Measurements from ENCODE around the gene PAK1. TPM values are rescaled to one million over a fixed set of nuclear protein-coding genes. Genes with fewer than 3 reads are reported as not detected.

PAK1 gene
- total RNA-seq (2011; cell fraction: chromatin; rRNA removed; ENCODE audit: low replicate concordance), result 2.6 and 7.2 TPM in 2 replicates
- 1.6 and 2.2 TPM in 2 replicates for total RNA-seq (2011; cell fraction: nucleolus; rRNA removed)
- total RNA-seq (2011; cell fraction: nucleoplasm; rRNA removed), result 2.2 and 5.6 TPM in 2 replicates
- total RNA-seq (2014; rRNA removed) (2.0 and 2.9 TPM in 2 replicates), total RNA-seq (2014; rRNA removed; fragmentation: Illumina TruSeq; extraction: Trizol) (1.1 and 1.9 TPM in 2 replicates), total RNA-seq (2015; rRNA removed; fragmentation: Illumina TruSeq; extraction: Trizol) (2.1 and 2.4 TPM in 2 replicates), total RNA-seq (2021) (1.9 TPM in 2 replicates), polyA plus RNA-seq (2011; rRNA removed) (10.3 and 11.7 TPM in 2 replicates), polyA plus RNA-seq (2014; fragmentation: Illumina TruSeq; extraction: Trizol) (1.7 TPM in 2 replicates), polyA plus RNA-seq (2014; fragmentation: Nextera tagmentation; extraction: Ambion mirVana) (under 1 TPM; 0.52 to 0.80 TPM), polyA plus RNA-seq (2014; rRNA removed) (1.9 and 2.2 TPM in 2 replicates), polyA minus RNA-seq (2011; rRNA and poly(A)+ RNA removed) (18.2 and 19.3 TPM in 2 replicates), Bru-seq, nascent RNA (percentile 29 among the genes with signal in this experiment), BruChase-seq, experiment 1, labeled RNA remaining after a 2-hour chase (percentile 32 among the genes with signal in this experiment), BruChase-seq, experiment 2, labeled RNA remaining after a 6-hour chase (percentile 39 among the genes with signal in this experiment)
- polyA plus RNA-seq (2011; cell fraction: cytosol; rRNA removed), result 5.2 and 9.3 TPM in 2 replicates
- 11.0 and 13.4 TPM in 2 replicates for polyA plus RNA-seq (2011; cell fraction: nucleus; rRNA removed)
- 2.2 and 2.4 TPM in 2 replicates for polyA plus RNA-seq (2012)
- 7.9 and 9.7 TPM in 2 replicates for polyA minus RNA-seq (2011; cell fraction: cytosol; rRNA and poly(A)+ RNA removed)
- polyA minus RNA-seq (2011; cell fraction: nucleus; rRNA and poly(A)+ RNA removed), result 3.6 and 13.0 TPM in 2 replicates
- long read RNA-seq, experiment 1, partial matches to known transcripts, result 2 of 6 reads
- long read RNA-seq, experiment 1, other reads (novel, unspliced or antisense), result 3 of 6 reads
- long read RNA-seq, experiment 2, result 0 reads
- long read RNA-seq, experiment 3, partial matches to known transcripts, result 1 of 1 reads
- long read RNA-seq, experiment 3, other reads (novel, unspliced or antisense), result 0 of 1 reads

GRCh38 chr11:77473801-77474683 is at the start of gene PAK1:
TSS of gene PAK1 (minus strand) at chr11:77474094. CDS start at chr11:77392520, 81,574 bp downstream.
- Histone ChIP-seq H3K4me3 (peak within 1 kb of the TSS; percentile 49), H3K27ac (ENCODE audit: extremely low read depth, low read depth, low read length) (peak within 1 kb of the TSS; percentile 34; the same call in 1 of the 3 replicates), H2AFZ (ENCODE audit: low read depth, low read length) (peak within 1 kb of the TSS; percentile 100), H3K9me1 (ENCODE audit: control insufficient read depth, insufficient read depth, low read length) (no peaks in the 10 kb centered on the region), H3K9ac (ENCODE audit: insufficient read depth in 1 of 2, low read depth in 2 of 2, low read length in 2 of 2) (peak within 1 kb of the TSS; percentile 14 to 90; a peak in 3 of 4 replicates), H3K36me3 (ENCODE audit: control insufficient read depth, insufficient read depth, low read length) (no peaks in the 10 kb centered on the region), H3K4me1 (replicated peaks in 1 of 2; ENCODE audit: control insufficient read depth in 2 of 2, insufficient read depth in 2 of 2, low read length in 2 of 2) (peaks cover 0 to 14% of the 10 kb centered on the region in 2 experiments; a peak in 1 of 5 replicates), H3K9me3 (replicated peaks; ENCODE audit: control insufficient read depth, insufficient read depth, low read depth, low read length) (no peaks in the 10 kb centered on the region), H3K4me2 (ENCODE audit: insufficient read depth, low read length) (peak within 1 kb of the TSS; percentile 85), H4K20me1 (replicated peaks; ENCODE audit: control insufficient read depth, insufficient read depth, low read length) (no peaks in the 10 kb centered on the region), H3K27me3 (ENCODE audit: control insufficient read depth in 2 of 2, insufficient read depth in 2 of 2, low read length in 2 of 2) (peaks cover 1 to 6% of the 10 kb centered on the region in 2 experiments; a peak in 3 of 5 replicates), H3K79me2 (ENCODE audit: control insufficient read depth, insufficient read depth, low read length) (no peaks in the 10 kb centered on the region)
- FAIRE-seq (peak; percentile 69), ATAC-seq (peak; percentile 99), DNase-seq (ENCODE audit: extremely low read depth in 1 of 4, low spot score in 3 of 4) (peak; percentile 90 to 94 (median 92))
- POLR2A ChIA-PET, result interaction anchor here (0.7 to 2.1 kb wide), 4 partner anchors 12 to 335 kb away, joined by 3 to 5 read pairs (median 4); no protein-coding TSS in a partner anchor
- in situ Hi-C loops (cut with MboI), result no loop called here
- WGBS (ENCODE audit: insufficient coverage, low coverage, missing lambda C conversion rate), result 5% methylated on average over 26 of the region's 72 CpGs
- CTCF ChIA-PET (ENCODE audit: low intra/inter-chr PET ratio), result no interaction called here
- intact Hi-C loops (cut with micrococcal nuclease), result loop anchor here (5.0 kb wide), 1 partner anchor 73 kb away; no protein-coding TSS in a partner anchor
- no TSS peak for BruUV-seq (replicated peaks)
- TF ChIP-seq CEBPB (tag; IDR thresholded peaks at IDR 0.05), result peak; percentile 83
- no peak for TF ChIP-seq ZNF23 (CRISPR knock-in tag; IDR thresholded peaks at IDR 0.05)
- no peak for TF ChIP-seq HMG20A (CRISPR knock-in tag; conservative IDR thresholded peaks at IDR 0.05)
- TF ChIP-seq SMAD4 (CRISPR knock-in tag; conservative IDR thresholded peaks at IDR 0.05), result peak; percentile 87
- no peak for TF ChIP-seq ZNF121 (CRISPR knock-in tag; conservative IDR thresholded peaks at IDR 0.05)
- no peak for TF ChIP-seq PKNOX1 (IDR thresholded peaks at IDR 0.05)
- no peak for TF ChIP-seq WHSC1 (IDR thresholded peaks at IDR 0.05; ENCODE audit: low read length)
- no peak for TF ChIP-seq HMGXB4 (CRISPR knock-in tag; IDR thresholded peaks at IDR 0.05)
- TF ChIP-seq ZBTB12 (CRISPR knock-in tag; IDR thresholded peaks at IDR 0.05), result peak; percentile 98
- TF ChIP-seq TEAD4 (IDR thresholded peaks at IDR 0.05; ENCODE audit: low read length), result peak; percentile 76
- no peak for TF ChIP-seq TEAD4 (CRISPR knock-in tag; IDR thresholded peaks at IDR 0.05; ENCODE audit: borderline replicate concordance)
